Adrenal gland (tissue), 12 donors: ENCODE results near the gene RIPK3. TPM values are rescaled to one million over a fixed set of nuclear protein-coding genes. Genes with fewer than 3 reads are reported as not detected.

Experiments
- DNase-seq, 7 donors: peaks; one replicate each; pipeline ENCODE4 v3.0.0-alpha.2; 2019 to 2020
- H3K27ac ChIP-seq, 5 donors: fragments of 200-600 bp; sonication (generic) in 4 of 5; 1 replicate in 3 of 5; 2 replicates in 2 of 5; pipeline versions ENCODE4 v1.5.1 to v1.8.0; 2016 to 2020; ENCODE audit warnings: mild to moderate bottlenecking in 1 of 5
- H3K27me3 ChIP-seq: fragments of 200-600 bp; 2 replicates; pipeline ENCODE4 v1.8.0; 2021
- H3K36me3 ChIP-seq, 2 donors: fragments of 200-600 bp; replicated peaks in 1 of 2; 1 replicate in 1 of 2; 2 replicates in 1 of 2; pipeline versions ENCODE4 v1.5.1 to v1.8.0; 2018 to 2022
- H3K4me1 ChIP-seq, 2 donors: fragments of 200-600 bp; replicated peaks in 1 of 2; 1 replicate in 1 of 2; 2 replicates in 1 of 2; pipeline versions ENCODE4 v1.5.1 to v1.8.0; 2018 to 2021
- H3K4me3 ChIP-seq, 4 donors: fragments of 200-600 bp; sonication (generic) in 3 of 4; one replicate each; pipeline ENCODE4 v1.5.1; 2016 to 2018
- H3K9me3 ChIP-seq, 3 donors: fragments of 200-600 bp; sonication (generic) in 1 of 3; replicated peaks in 1 of 3; 1 replicate in 2 of 3; 2 replicates in 1 of 3; pipeline versions ENCODE4 v1.5.1 to v1.8.0; 2016 to 2021
- CTCF ChIP-seq, 6 experiments: fragments of 450-650 bp in 4 of 6; fragments of 200-600 bp in 2 of 6; sonication (generic) in 1 of 6; IDR thresholded peaks; 1 replicate in 5 of 6; 2 replicates in 1 of 6; pipeline versions ENCODE4 v1.5.1 to v1.8.0; 2016 to 2021; ENCODE audit warnings: antibody characterized with exemption in 6 of 6, mild to moderate bottlenecking in 2 of 6, moderate library complexity in 1 of 6
- POLR2A ChIP-seq, 2 donors: fragments of 450-650 bp; IDR thresholded peaks; one replicate each; pipeline ENCODE4 v1.6.1; 2017; ENCODE audit warnings: antibody characterized with exemption in 2 of 2, mild to moderate bottlenecking in 2 of 2, moderate library complexity in 1 of 2
- WGBS, 4 donors: extraction: QIAGEN DNeasy Blood & Tissue Kit in 2 of 4; methylation state at CpG; one replicate each; pipeline versions ENCODE4 v1.1.5 to v1.1.7; 2013 to 2017; 5-methylcytosine and 5-hydroxymethylcytosine counted together
- intact Hi-C, 2 donors: fragments of 100-400 bp; cut with DNase I; formaldehyde crosslinking; loops; one replicate each; pipeline versions ENCODE4 v1.14.1 to v1.15.0; 2022 to 2023
- polyA plus RNA-seq, 3 donors: library from polyadenylated mRNA; stranded (reverse); fragments of 200-250 nt in 2 of 3; fragments of 350-450 nt in 1 of 3; fragmentation: Illumina TruSeq in 1 of 3; extraction: RNeasy Lipid Tissue Mini Kit (QIAGEN cat#74804) in 1 of 3; gene quantifications; one replicate each; pipeline ENCODE4 v1.2.3, GENCODE V29; 2013 to 2014
- total RNA-seq, 9 donors: library from RNA; depleted of rRNA in 4 of 9; stranded (reverse); fragments of >200 nt in 4 of 9; fragments of 120-200 nt in 1 of 9; fragmentation: NEBNext Ultra II Directional in 1 of 9; extraction: Animal tissue kit (Norgen Biotek cat#: 25700) in 1 of 9; gene quantifications; one replicate each; pipeline versions ENCODE4 v1.1.0 to v1.2.4, GENCODE V29; 2013 to 2023
- donor health status: healthy with polysubstance abuse.
- donor health status: Bipolar disorder and iron deficiency.
- donor health status: DM: yes; HTN: yes; CAD: no.
- donor health status: DM: no; HTN: no; CAD: no.
- donor health status: DM: no; HTN: no; CAD: no.
- donor health status: DM: yes; HTN: yes; CAD: no.

Gene RIPK3
- total and polyA plus RNA-seq, 12 donors: 0.50 to 10.4 (median 3.8) TPM

- TF ChIP-seq CTCF (IDR thresholded peaks at IDR 0.05) (no peak), POLR2A (IDR thresholded peaks at IDR 0.05) (no peak)
- H3K27me3 ChIP-seq: no peaks in the 10 kb centered on the region
- H3K27ac ChIP-seq: peak overlapping the region in 4 of 5 donors; percentile 61 to 97 (median 86)
- 81 to 92% (median 86%) methylated on average over 16 to 20 of the region's 20 CpGs for WGBS, 4 donors
- no peaks in the 10 kb centered on the region for H3K36me3 ChIP-seq
- H3K9me3 ChIP-seq: no peaks in the 10 kb centered on the region
- H3K4me3 ChIP-seq: peak overlapping the region in 1 of 4 donors; percentile 83
- intact Hi-C loops: loop anchor here (5.0 kb wide), 2 partner anchors 48 to 63 kb away; no protein-coding TSS in a partner anchor
- DNase-seq: no peak
- H3K4me1 ChIP-seq: peaks cover 11 to 27% of the 10 kb centered on the region in 2 donors
Observed at GRCh38 chr14:24369463-24369862, 29.7 kb upstream of the RIPK3 start.

- peak; percentile 55 to 75 (median 57) for DNase-seq
- peak overlapping the region in 2 of 4 donors; percentile 59 to 83 for H3K4me3 ChIP-seq
- 2 to 40% (median 5%) methylated on average over 1 to 46 of the region's 52 CpGs; no CpG with 5 or more reads in 1 of the 4 donors for WGBS, 4 donors
- peak overlapping the region; percentile 53 to 97 (median 84) for H3K27ac ChIP-seq
- H3K4me1 ChIP-seq: peaks cover 11 to 27% of the 10 kb centered on the region in 2 donors
- no peaks in the 10 kb centered on the region for H3K9me3 ChIP-seq
- H3K27me3 ChIP-seq: no peaks in the 10 kb centered on the region
- intact Hi-C loops: loop anchor here (5.0 kb wide), 2 partner anchors 49 to 64 kb away; no protein-coding TSS in a partner anchor
- TF ChIP-seq CTCF (IDR thresholded peaks at IDR 0.05) (peak in 1 of 6 experiments; percentile 7), POLR2A (IDR thresholded peaks at IDR 0.05) (peak in 1 of 2 donors; percentile 20)
- no peaks in the 10 kb centered on the region for H3K36me3 ChIP-seq
Observed at GRCh38 chr14:24368562-24369252, 28.9 kb upstream of the RIPK3 start.

- Histone ChIP-seq H3K4me1 (peaks cover 11 to 27% of the 10 kb centered on the region in 2 donors), H3K36me3 (no peaks in the 10 kb centered on the region), H3K27me3 (no peaks in the 10 kb centered on the region), H3K4me3 (peak overlapping the region in 3 of 4 donors; percentile 11 to 83 (median 59)), H3K9me3 (no peaks in the 10 kb centered on the region), H3K27ac (peak overlapping the region; percentile 53 to 97 (median 84))
- TF ChIP-seq CTCF (IDR thresholded peaks at IDR 0.05) (no peak), POLR2A (IDR thresholded peaks at IDR 0.05) (no peak)
- peak in 2 of 7 donors; percentile 22 to 45 for DNase-seq
- intact Hi-C loops: loop anchor here (5.0 kb wide), 2 partner anchors 49 to 64 kb away; no protein-coding TSS in a partner anchor
- 0 to 2% (median 1%) methylated on average over 7 to 15 of the region's 15 CpGs for WGBS, 4 donors
Observed at GRCh38 chr14:24368212-24368561, 28.4 kb upstream of the RIPK3 start.

GRCh38 chr14:24367514-24368211 lies 27.9 kb upstream of the RIPK3 start, which contains the start of gene NFATC4:
Gene NFATC4 (plus strand): TSS chr14:24368184. CDS start chr14:24368341, 157 bp downstream.
- H3K27me3 ChIP-seq: no peaks in the 10 kb centered on the region
- H3K36me3 ChIP-seq: no peaks in the 10 kb centered on the region
- intact Hi-C loops: loop anchor here (5.0 kb wide), 2 partner anchors 50 to 65 kb away; no protein-coding TSS in a partner anchor
- TF ChIP-seq CTCF (IDR thresholded peaks at IDR 0.05) (no peak), POLR2A (IDR thresholded peaks at IDR 0.05) (peak in 1 of 2 donors; percentile 19)
- peak within 1 kb of the TSS; percentile 84 to 97 (median 88) for H3K27ac ChIP-seq
- H3K4me3 ChIP-seq: peak within 1 kb of the TSS in 3 of 4 donors; percentile 11 to 83 (median 59)
- peak; percentile 80 to 95 (median 90) for DNase-seq
- H3K9me3 ChIP-seq: no peaks in the 10 kb centered on the region
- WGBS, 4 donors: 2 to 6% (median 4%) methylated on average over 14 to 21 of the region's 21 CpGs
- H3K4me1 ChIP-seq: peaks cover 11 to 27% of the 10 kb centered on the region in 2 donors
